Ascending aorta (tissue), 2 donors: ENCODE measurements around the gene BARX1. TPM values are rescaled to one million over a fixed set of nuclear protein-coding genes. Genes with fewer than 3 reads are reported as not detected.

ENCODE experiments used
- DNase-seq, 2 donors: peaks; one replicate each; pipeline ENCODE4 v3.0.0-alpha.2; 2019; ENCODE audit warnings: low spot score in 2 of 2
- H3K27ac ChIP-seq, 2 donors: fragments of 200-600 bp; sonication (generic); one replicate each; pipeline ENCODE4 v1.5.1; 2016 to 2017; ENCODE audit warnings: mild to moderate bottlenecking in 1 of 2
- H3K27me3 ChIP-seq: fragments of 200-600 bp; sonication (generic); one replicate; pipeline ENCODE4 v1.5.1; 2017
- H3K36me3 ChIP-seq, 2 donors: fragments of 200-600 bp; sonication (generic); one replicate each; pipeline ENCODE4 v1.5.1; 2016
- H3K4me1 ChIP-seq, 2 donors: fragments of 200-600 bp; sonication (generic); one replicate each; pipeline ENCODE4 v1.5.1; 2016 to 2017; ENCODE audit warnings: mild to moderate bottlenecking in 1 of 2
- H3K4me3 ChIP-seq, 2 donors: fragments of 200-600 bp; sonication (generic); one replicate each; pipeline ENCODE4 v1.5.1; 2016 to 2017; ENCODE audit warnings: mild to moderate bottlenecking in 1 of 2
- H3K9me3 ChIP-seq, 2 donors: fragments of 200-600 bp; sonication (generic); one replicate each; pipeline ENCODE4 v1.5.1; 2016
- intact Hi-C: fragments of 100-400 bp; cut with DNase I; formaldehyde crosslinking; loops from one replicate; pipeline ENCODE4 v1.15.1; 2023
- total RNA-seq: library from RNA; depleted of rRNA; stranded (reverse); fragments of >200 nt; gene quantifications from one replicate; pipeline ENCODE4 v1.1.0, GENCODE V29; 2016
- TF ChIP-seq, protein P1 (sequence below), 3 experiments: fragments of 200-600 bp in 2 of 3; fragments of 450-650 bp in 1 of 3; sonication (generic) in 2 of 3; IDR thresholded peaks; one replicate each; pipeline ENCODE4 v1.5.1; 2016 to 2019; ENCODE audit warnings: antibody characterized with exemption in 3 of 3, mild to moderate bottlenecking in 1 of 3, moderate library complexity in 1 of 3

BARX1 gene
- total RNA-seq, 1 donor from 2014 or later = not detected

DNA sequence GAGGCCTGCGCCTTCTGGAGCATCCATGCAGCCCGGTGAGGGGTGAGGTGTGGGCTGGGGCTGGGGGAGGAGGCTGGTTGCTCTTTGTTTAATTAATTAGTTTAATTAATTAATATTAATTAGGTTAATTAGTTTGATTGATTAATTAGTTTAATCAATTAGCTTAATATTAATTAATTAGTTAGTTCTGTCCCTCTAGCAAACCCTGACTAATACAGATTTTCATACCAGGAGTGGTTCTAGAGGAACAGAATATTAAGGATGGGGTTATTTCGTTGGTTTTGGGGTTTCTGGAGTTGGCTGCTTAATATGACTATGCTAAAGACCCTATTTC lies 14.1 kb upstream of the BARX1 start:
- intact Hi-C loops = loop anchor here (10.0 kb wide), 1 partner anchor 394 kb away; the partner anchor contains the start of gene PHF2
- no peak for DNase-seq
- Histone ChIP-seq H3K27ac (no peak overlapping the region), H3K4me3 (no peak overlapping the region), H3K36me3 (no peaks in the 10 kb centered on the region), H3K27me3 (no peaks in the 10 kb centered on the region), H3K4me1 (no peaks in the 10 kb centered on the region), H3K9me3 (peaks cover 0 to 7% of the 10 kb centered on the region in 2 donors)
- TF ChIP-seq, protein P1, sequence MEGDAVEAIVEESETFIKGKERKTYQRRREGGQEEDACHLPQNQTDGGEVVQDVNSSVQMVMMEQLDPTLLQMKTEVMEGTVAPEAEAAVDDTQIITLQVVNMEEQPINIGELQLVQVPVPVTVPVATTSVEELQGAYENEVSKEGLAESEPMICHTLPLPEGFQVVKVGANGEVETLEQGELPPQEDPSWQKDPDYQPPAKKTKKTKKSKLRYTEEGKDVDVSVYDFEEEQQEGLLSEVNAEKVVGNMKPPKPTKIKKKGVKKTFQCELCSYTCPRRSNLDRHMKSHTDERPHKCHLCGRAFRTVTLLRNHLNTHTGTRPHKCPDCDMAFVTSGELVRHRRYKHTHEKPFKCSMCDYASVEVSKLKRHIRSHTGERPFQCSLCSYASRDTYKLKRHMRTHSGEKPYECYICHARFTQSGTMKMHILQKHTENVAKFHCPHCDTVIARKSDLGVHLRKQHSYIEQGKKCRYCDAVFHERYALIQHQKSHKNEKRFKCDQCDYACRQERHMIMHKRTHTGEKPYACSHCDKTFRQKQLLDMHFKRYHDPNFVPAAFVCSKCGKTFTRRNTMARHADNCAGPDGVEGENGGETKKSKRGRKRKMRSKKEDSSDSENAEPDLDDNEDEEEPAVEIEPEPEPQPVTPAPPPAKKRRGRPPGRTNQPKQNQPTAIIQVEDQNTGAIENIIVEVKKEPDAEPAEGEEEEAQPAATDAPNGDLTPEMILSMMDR (IDR thresholded peaks at IDR 0.05) = no peak

DNA sequence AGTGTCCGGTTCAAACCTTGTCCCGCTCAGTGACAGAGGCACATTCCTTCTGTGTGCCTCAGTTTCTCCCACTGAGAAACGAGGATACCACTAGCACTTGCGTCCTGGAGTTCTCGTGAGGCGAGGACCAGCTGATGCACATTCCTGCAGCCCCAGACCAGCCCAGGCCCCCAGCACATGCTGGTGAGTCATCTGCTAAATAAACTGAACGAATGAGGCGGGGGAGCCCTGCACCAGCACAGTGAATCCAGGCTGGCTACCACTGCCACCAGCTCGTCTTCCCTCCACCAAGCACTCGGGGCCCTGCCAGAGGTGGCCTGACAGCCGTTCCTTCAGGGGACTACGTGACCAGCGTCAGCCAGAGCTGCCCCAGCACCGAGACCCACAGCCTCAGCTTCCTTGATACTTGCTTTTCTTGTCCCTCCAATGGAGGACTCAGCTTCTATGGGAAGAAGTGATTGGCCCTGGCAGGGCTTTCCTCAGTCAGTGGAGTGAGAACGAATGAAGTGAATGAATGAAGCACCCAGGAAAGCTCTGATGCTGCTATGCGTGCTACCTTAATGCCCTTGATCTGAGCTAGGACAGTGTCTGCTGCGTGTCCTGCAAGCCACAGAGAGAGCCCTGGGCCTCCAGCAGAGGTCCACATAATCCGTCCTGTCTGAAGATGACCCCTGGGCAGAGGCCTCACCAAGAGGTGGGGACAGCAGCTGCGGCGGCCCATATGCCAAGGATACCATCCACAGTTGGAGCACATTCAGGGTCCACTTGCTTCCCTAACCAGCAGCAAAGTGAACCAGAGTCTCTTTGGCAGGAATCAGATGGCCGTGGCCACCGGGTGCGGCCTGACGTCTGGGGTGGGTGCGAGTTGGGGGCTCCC lies 13.5 kb upstream of the BARX1 start:
- H3K27me3 ChIP-seq = no peaks in the 10 kb centered on the region
- intact Hi-C loops = loop anchor here (10.0 kb wide), 1 partner anchor 394 kb away; the partner anchor contains the start of gene PHF2
- no peak overlapping the region for H3K4me3 ChIP-seq
- H3K36me3 ChIP-seq = no peaks in the 10 kb centered on the region
- TF ChIP-seq, protein P1 (IDR thresholded peaks at IDR 0.05) = no peak
- no peak overlapping the region for H3K27ac ChIP-seq
- no peaks in the 10 kb centered on the region for H3K4me1 ChIP-seq
- peaks cover 0 to 7% of the 10 kb centered on the region in 2 donors for H3K9me3 ChIP-seq
- no peak for DNase-seq

DNA sequence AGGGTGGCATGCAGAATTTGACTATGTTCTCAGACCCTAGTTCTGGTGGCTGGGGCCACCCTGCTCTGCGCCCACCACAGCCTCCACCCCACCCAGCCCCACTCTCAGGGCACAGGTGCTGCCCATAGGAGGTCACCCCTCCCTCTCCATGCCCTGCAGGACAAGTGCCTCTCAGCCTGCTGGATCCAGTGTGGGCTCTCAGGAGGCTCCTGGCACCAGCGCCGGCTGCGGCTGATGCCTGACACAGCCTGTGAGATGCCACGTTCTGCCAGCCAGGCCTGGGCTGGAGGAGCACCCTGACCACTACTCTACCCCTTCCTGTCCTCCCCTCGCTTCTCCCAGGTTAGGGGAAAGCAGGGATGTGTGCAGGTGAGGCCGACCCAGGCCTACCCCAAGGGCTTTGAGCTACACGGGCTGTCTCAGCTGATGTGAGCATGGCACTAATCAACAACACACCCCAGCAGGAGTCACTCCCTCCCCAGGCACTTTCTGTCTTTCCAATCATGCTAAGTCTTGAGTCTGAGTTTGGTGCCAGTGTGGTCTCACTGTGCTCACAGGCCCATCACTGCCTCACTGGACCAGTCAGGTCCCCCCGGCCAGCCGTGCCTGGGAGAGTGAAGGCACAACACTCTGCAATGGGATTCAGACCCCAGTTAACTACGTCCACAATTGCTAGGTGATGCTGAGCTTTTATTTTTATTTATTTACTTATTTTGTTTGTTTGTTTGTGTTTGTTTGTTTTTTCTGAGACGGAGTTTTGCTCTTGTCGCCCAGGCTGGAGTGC lies 12.1 kb upstream of the BARX1 start:
- peaks cover 0 to 6% of the 10 kb centered on the region in 2 donors for H3K4me1 ChIP-seq
- no peaks in the 10 kb centered on the region for H3K36me3 ChIP-seq
- DNase-seq = no peak
- H3K9me3 ChIP-seq = no peaks in the 10 kb centered on the region
- TF ChIP-seq, protein P1 (IDR thresholded peaks at IDR 0.05) = no peak
- intact Hi-C loops = loop anchor here (10.0 kb wide), 1 partner anchor 392 kb away; the partner anchor contains the start of gene PHF2
- no peak overlapping the region for H3K27ac ChIP-seq
- no peaks in the 10 kb centered on the region for H3K27me3 ChIP-seq
- no peak overlapping the region for H3K4me3 ChIP-seq

DNA sequence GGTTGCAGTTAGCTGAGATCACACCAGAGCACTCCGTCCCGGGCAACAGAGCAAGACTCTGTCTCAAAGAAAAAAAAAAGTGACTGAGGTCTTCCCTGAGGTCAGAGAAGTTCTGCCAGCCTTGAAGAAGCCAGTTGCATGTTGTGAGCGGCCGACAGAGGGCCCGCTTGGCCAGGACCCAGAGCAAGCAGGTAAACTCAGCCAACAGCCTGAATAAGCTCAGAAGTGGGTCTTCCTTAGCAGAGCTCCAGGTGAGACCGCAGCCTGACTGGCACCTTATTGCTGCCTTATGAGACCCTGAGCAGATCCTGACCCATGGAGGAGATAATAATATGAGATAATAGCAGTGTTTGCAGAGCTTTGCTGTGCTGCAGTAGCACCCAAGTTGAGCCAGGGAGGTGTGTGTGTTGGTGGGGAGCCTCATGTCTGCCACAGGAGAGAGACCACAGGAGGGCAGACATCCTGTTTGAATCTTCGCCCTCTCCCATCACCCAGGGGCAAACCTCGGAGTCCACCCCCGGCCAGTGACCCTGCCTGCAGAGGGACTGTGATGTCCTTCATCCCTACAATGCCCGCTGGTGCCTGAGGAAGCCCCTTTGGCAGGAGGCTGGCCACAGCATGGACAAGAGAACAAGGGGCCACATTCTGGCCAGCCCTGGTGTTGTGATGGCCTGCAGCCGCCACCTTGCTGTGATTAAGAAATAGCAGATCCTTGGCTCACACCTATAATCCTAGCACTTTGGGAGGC lies 10.8 kb upstream of the BARX1 start:
- H3K9me3 ChIP-seq = no peaks in the 10 kb centered on the region
- peaks cover 0 to 6% of the 10 kb centered on the region in 2 donors for H3K4me1 ChIP-seq
- TF ChIP-seq, protein P1 (IDR thresholded peaks at IDR 0.05) = no peak
- H3K36me3 ChIP-seq = no peaks in the 10 kb centered on the region
- DNase-seq = peak in 1 of 2 donors; percentile 52
- H3K27ac ChIP-seq = no peak overlapping the region
- no peak overlapping the region for H3K4me3 ChIP-seq
- intact Hi-C loops = loop anchor here (10.0 kb wide), 1 partner anchor 391 kb away; the partner anchor contains the start of gene PHF2
- peaks cover under 1% of the 10 kb centered on the region for H3K27me3 ChIP-seq

DNA sequence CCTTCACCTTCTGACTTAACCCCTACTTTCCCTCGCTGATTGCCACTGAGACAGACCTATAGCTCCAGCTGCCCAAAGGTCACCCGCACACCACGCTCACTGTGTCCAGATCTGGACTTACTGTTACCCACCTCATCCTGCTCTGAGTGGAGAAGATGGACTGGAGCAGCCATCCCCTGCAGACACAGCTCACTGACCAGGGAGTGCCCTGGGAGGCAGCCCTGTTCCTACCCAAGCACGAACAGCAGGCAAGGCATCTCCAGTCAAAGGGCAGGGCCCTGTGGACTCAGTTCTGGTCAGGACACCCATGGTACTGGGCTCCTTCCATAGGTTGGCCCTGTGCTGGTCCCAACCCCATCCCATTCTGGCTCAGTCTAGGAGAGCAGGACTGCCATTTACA lies 9.5 kb upstream of the BARX1 start:
- Histone ChIP-seq H3K9me3 (no peaks in the 10 kb centered on the region), H3K27ac (no peak overlapping the region), H3K27me3 (peaks cover 14% of the 10 kb centered on the region), H3K4me3 (no peak overlapping the region), H3K36me3 (no peaks in the 10 kb centered on the region), H3K4me1 (peaks cover 0 to 6% of the 10 kb centered on the region in 2 donors)
- TF ChIP-seq, protein P1 (IDR thresholded peaks at IDR 0.05) = no peak
- peak in 1 of 2 donors; percentile 46 for DNase-seq
- intact Hi-C loops = loop anchor here (10.0 kb wide), 1 partner anchor 390 kb away; the partner anchor contains the start of gene PHF2
